Rectal smooth muscle tissue (tissue), 1 donor: ENCODE results near the gene ETV6.
"Not testable (repeated sequence)": the region's sequence is repeated elsewhere in the genome, so short reads cannot be mapped to it uniquely, and the experiment has no call there.

Experiments
- H3K27ac ChIP-seq: one replicate; pipeline ENCODE4 v1.7.0; 2013; ENCODE audit warnings: low read depth, low read length, inconsistent platforms
- H3K27me3 ChIP-seq: one replicate; pipeline ENCODE4 v1.7.0; 2013; ENCODE audit warnings: low read length; ENCODE audit not compliant: control insufficient read depth, insufficient read depth
- H3K36me3 ChIP-seq: one replicate; pipeline ENCODE4 v1.7.0; 2013; ENCODE audit warnings: low read length; ENCODE audit not compliant: control insufficient read depth, insufficient read depth
- H3K4me1 ChIP-seq: one replicate; pipeline ENCODE4 v1.7.0; 2013; ENCODE audit warnings: low read length; ENCODE audit not compliant: control insufficient read depth, insufficient read depth
- H3K4me3 ChIP-seq: one replicate; pipeline ENCODE4 v1.7.0; 2013; ENCODE audit warnings: low read length
- H3K9ac ChIP-seq: one replicate; pipeline ENCODE4 v1.7.0; 2013; ENCODE audit warnings: low read length

Gene ETV6

GRCh38 chr12:11649413-11650285 lies at the start of gene ETV6:
TSS of gene ETV6 (plus strand) at chr12:11649674. CDS start at chr12:11650128, 454 bp downstream.
- Histone ChIP-seq H3K27ac (peak within 1 kb of the TSS; percentile 98), H3K36me3 (no peaks in the 10 kb centered on the region), H3K9ac (peak within 1 kb of the TSS; percentile 77), H3K4me3 (peak within 1 kb of the TSS; percentile 92), H3K4me1 (peaks cover 10% of the 10 kb centered on the region), H3K27me3 (no peaks in the 10 kb centered on the region)

- Histone ChIP-seq H3K4me3 (no peak overlapping the region), H3K4me1 (no peaks in the 10 kb centered on the region), H3K27me3 (no peaks in the 10 kb centered on the region), H3K9ac (no peak overlapping the region), H3K36me3 (no peaks in the 10 kb centered on the region), H3K27ac (no peak overlapping the region)
Measured at GRCh38 chr12:11600199-11600598, 49.3 kb upstream of the ETV6 start.

GRCh38 chr12:11601647-11602046 lies 47.8 kb upstream of the ETV6 start:
- Histone ChIP-seq H3K4me3 (no peak overlapping the region), H3K9ac (no peak overlapping the region), H3K4me1 (no peaks in the 10 kb centered on the region), H3K36me3 (no peaks in the 10 kb centered on the region), H3K27ac (no peak overlapping the region), H3K27me3 (no peaks in the 10 kb centered on the region)

GRCh38 chr12:11607313-11608081 lies 42.0 kb upstream of the ETV6 start:
- Histone ChIP-seq H3K36me3 (no peaks in the 10 kb centered on the region), H3K9ac (no peak overlapping the region), H3K27ac (no peak overlapping the region), H3K27me3 (no peaks in the 10 kb centered on the region), H3K4me1 (no peaks in the 10 kb centered on the region), H3K4me3 (no peak overlapping the region)

- Histone ChIP-seq H3K4me3 (no peak overlapping the region), H3K27ac (no peak overlapping the region), H3K9ac (no peak overlapping the region), H3K36me3 (no peaks in the 10 kb centered on the region), H3K27me3 (no peaks in the 10 kb centered on the region), H3K4me1 (no peaks in the 10 kb centered on the region)
Measured at GRCh38 chr12:11609045-11609444, 40.4 kb upstream of the ETV6 start.

- no peaks in the 10 kb centered on the region for H3K27me3 ChIP-seq
- no peaks in the 10 kb centered on the region for H3K4me1 ChIP-seq
- H3K4me3 ChIP-seq = no peak overlapping the region
- H3K27ac ChIP-seq = no peak overlapping the region
- no peak overlapping the region for H3K9ac ChIP-seq
- no peaks in the 10 kb centered on the region for H3K36me3 ChIP-seq
Measured at GRCh38 chr12:11615481-11615880, 34.0 kb upstream of the ETV6 start.

GRCh38 chr12:11618046-11618445 lies 31.4 kb upstream of the ETV6 start:
- no peaks in the 10 kb centered on the region for H3K4me1 ChIP-seq
- H3K27ac ChIP-seq = no peak overlapping the region

GRCh38 chr12:11621797-11622423 lies 27.6 kb upstream of the ETV6 start:
- Histone ChIP-seq H3K9ac (no peak overlapping the region), H3K36me3 (no peaks in the 10 kb centered on the region), H3K4me3 (no peak overlapping the region), H3K27me3 (no peaks in the 10 kb centered on the region), H3K4me1 (no peaks in the 10 kb centered on the region), H3K27ac (no peak overlapping the region)

More at GRCh38 chr12:11618046-11618445, 31.4 kb upstream of the ETV6 start:
- Histone ChIP-seq H3K9ac (no peak overlapping the region), H3K27me3 (no peaks in the 10 kb centered on the region), H3K36me3 (no peaks in the 10 kb centered on the region), H3K4me3 (no peak overlapping the region)

GRCh38 chr12:11622876-11623281 lies 26.6 kb upstream of the ETV6 start:
- H3K4me3 ChIP-seq = no peak overlapping the region
- H3K27ac ChIP-seq = no peak overlapping the region
- no peaks in the 10 kb centered on the region for H3K4me1 ChIP-seq
- no peaks in the 10 kb centered on the region for H3K27me3 ChIP-seq
- no peaks in the 10 kb centered on the region for H3K36me3 ChIP-seq
- H3K9ac ChIP-seq = no peak overlapping the region

GRCh38 chr12:11623382-11623781 lies 26.1 kb upstream of the ETV6 start:
- H3K27me3 ChIP-seq = no peaks in the 10 kb centered on the region
- H3K36me3 ChIP-seq = no peaks in the 10 kb centered on the region
- H3K4me1 ChIP-seq = no peaks in the 10 kb centered on the region
- no peak overlapping the region for H3K9ac ChIP-seq
- no peak overlapping the region for H3K4me3 ChIP-seq
- no peak overlapping the region for H3K27ac ChIP-seq

GRCh38 chr12:11624116-11624515 lies 25.4 kb upstream of the ETV6 start:
- Histone ChIP-seq H3K4me3 (no peak overlapping the region), H3K9ac (no peak overlapping the region), H3K27ac (no peak overlapping the region), H3K4me1 (no peaks in the 10 kb centered on the region), H3K36me3 (no peaks in the 10 kb centered on the region), H3K27me3 (no peaks in the 10 kb centered on the region)

- not testable (repeated sequence) for H3K27me3 ChIP-seq, H3K36me3 ChIP-seq, H3K4me1 ChIP-seq, H3K27ac ChIP-seq, H3K4me3 ChIP-seq, H3K9ac ChIP-seq
Measured at GRCh38 chr12:11627709-11628108, 21.8 kb upstream of the ETV6 start.
